Endothelial cell of hepatic sinusoid (primary cell): ENCODE results near the gene ALKBH8.
"Not testable (repeated sequence)": the region's sequence is repeated elsewhere in the genome, so short reads cannot be mapped to it uniquely, and the experiment has no call there.

Experiments used
- in situ Hi-C: cut with HindIII; loops from 2 replicates; pipeline ENCODE4 v1.10.0; 2017; ENCODE audit warnings: low sequenced_read_pairs

Gene ALKBH8

DNA sequence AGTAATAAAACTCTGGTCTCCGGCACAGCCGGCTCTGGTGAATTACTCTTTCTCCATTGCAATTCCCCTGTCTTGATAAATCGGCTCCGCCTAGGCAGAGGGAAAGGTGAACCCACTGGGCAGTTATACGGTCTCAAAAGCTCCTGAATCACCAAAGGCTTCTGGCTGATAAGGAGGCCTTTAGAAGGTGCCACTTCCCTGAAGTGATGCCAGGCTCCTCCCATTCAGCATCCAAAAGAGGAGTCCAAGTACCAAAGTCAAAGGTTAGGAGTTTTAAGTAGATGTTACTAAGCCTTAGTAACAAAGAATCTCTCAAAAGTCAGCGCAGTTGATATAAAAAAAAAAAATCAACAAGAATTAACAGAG, 11.8 kb upstream of the ALKBH8 start:
- in situ Hi-C loops = loop anchor here (5.0 kb wide), 1 partner anchor 105 kb away; no protein-coding TSS in a partner anchor

GRCh38 chr11:107576497-107577345, 11.2 kb upstream of the ALKBH8 start:
- in situ Hi-C loops = loop anchor here (5.0 kb wide), 1 partner anchor 106 kb away; no protein-coding TSS in a partner anchor

DNA sequence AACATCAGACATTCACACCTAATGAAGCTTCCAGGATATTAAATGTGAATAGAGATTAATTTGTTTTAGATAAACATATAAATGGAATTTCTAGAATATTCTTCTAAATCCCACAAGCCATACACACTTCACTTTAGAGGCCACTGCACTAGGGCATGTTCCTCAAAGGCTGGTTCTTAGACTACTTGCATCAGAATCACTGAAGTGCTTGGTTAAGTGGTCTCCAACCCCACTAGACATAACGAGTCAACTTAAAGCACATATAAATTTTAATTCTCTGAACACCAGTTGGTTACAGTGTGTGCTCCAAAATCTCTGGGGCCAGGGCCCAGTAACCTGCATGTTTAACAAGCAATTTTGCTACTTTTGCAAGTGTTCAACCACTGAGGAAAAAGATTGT, 7.9 kb upstream of the ALKBH8 start:
- in situ Hi-C loops = no loop called here

DNA sequence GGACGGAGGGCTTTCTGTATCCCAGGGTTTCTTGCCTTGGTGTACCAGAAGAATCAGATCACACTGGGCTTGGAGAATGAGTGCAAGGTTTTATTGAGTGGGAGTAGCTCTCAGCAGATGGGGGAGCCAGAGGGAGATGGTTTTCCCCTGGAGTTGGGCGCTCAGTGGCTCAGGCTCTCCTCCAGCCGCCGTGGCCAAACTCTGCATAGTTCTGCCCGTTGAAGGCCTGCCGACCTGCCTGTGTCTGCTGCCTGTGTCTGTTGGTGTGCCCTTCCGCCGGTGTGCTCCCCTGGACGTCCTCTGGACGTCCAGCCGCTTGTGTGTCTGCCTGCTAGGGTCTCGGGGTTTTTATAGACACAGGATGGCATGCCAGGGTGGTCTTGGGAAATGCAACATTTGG, 4.5 kb upstream of the ALKBH8 start:
- in situ Hi-C loops = no loop called here

- in situ Hi-C loops = no loop called here
Observed at GRCh38 chr11:107567739-107568335, 2.3 kb upstream of the ALKBH8 start.

- in situ Hi-C loops = no loop called here
Observed at GRCh38 chr11:107566569-107566968, 1.0 kb upstream of the ALKBH8 start.

GRCh38 chr11:107565955-107566501, 493 bp upstream of the ALKBH8 start:
- in situ Hi-C loops = not testable (repeated sequence)

GRCh38 chr11:107564877-107565218, 687 bp downstream of the ALKBH8 start:
- in situ Hi-C loops = no loop called here

GRCh38 chr11:107563702-107564101, 1.8 kb downstream of the ALKBH8 start:
- in situ Hi-C loops = no loop called here

GRCh38 chr11:107562647-107563208, 2.8 kb downstream of the ALKBH8 start:
- in situ Hi-C loops = no loop called here

DNA sequence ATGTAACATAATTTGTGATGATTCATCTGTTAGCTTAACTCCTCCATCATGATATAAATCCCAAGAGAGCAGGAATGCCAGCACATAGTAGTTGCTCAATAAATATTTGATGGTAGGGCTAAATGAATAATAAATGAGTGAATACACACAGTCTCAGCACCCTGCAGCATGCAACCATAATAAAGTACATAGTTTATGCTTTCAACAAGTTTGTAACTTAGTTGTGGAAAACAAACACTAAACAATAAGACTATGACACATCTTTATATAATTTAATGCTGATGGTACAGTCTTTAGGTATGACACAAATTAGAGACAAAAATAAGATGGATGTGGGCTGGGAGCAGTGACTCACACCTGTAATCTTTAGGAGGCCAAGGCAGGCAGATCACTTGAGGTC, 3.8 kb downstream of the ALKBH8 start:
- in situ Hi-C loops = no loop called here

DNA sequence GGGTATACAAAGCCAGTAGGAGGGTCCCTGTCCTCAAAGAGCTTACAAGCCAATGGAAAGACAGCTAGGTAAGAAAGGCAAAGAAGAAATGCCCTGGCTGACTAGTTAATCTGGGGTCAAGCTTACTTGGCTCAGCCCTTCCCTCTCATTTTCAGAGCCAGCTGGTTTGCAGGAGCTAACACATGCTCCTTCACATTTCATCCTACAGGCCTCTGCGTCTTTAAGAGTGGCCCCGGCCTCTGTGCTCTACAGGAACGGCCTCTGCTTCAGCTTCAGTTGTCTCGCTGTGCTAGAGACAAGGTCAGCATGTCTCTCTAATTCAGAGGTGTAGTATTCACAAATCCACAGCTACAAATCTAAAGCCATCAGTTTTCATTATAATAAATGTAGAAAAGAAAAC, 15.2 kb downstream of the ALKBH8 start:
- in situ Hi-C loops = no loop called here

DNA sequence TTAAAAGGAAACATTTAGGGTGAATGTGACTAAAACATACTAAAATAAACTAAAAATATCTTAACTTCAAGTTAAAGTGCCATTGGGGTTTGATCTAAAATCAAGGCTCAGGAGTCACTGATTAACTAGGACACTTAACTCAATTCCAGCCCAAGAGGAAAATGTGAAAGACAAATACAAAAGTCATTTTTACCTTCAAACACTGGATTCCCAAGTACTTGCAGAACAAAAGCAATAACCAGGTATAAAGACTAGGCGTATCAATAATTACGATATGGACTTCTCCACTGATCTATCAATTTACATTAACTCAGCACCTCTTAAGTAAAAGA, 15.6 kb downstream of the ALKBH8 start:
- in situ Hi-C loops = no loop called here

- in situ Hi-C loops = no loop called here
Observed at GRCh38 chr11:107549253-107549953, 16.1 kb downstream of the ALKBH8 start.

GRCh38 chr11:107547961-107548360, 17.6 kb downstream of the ALKBH8 start:
- in situ Hi-C loops = no loop called here

DNA sequence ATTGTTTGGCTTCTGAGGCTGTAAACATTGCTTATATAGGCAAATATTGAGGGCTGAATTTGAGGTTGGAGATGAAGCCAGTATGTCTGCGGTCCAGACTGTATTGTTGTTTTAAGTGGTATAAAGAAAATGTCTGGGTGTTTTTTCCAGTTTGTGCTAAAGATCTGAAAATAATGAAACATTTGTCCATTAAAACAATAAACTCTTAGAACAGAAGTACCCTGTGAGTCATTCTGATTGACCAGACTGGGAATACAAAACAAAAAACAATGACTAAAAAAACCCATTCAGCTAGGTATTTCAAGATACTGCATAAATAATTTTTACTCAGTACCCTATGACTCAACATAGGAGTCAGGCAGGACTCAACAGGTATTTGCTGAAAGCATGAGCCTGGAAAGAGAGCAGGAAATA, 20.4 kb downstream of the ALKBH8 start:
- in situ Hi-C loops = no loop called here

- in situ Hi-C loops = no loop called here
Observed at GRCh38 chr11:107538821-107539220, 26.7 kb downstream of the ALKBH8 start.

GRCh38 chr11:107538239-107538638, 27.3 kb downstream of the ALKBH8 start:
- in situ Hi-C loops = no loop called here

- in situ Hi-C loops = not testable (repeated sequence)
Observed at GRCh38 chr11:107537155-107537554, 28.4 kb downstream of the ALKBH8 start.

GRCh38 chr11:107526197-107526596, 39.3 kb downstream of the ALKBH8 start:
- in situ Hi-C loops = no loop called here

DNA sequence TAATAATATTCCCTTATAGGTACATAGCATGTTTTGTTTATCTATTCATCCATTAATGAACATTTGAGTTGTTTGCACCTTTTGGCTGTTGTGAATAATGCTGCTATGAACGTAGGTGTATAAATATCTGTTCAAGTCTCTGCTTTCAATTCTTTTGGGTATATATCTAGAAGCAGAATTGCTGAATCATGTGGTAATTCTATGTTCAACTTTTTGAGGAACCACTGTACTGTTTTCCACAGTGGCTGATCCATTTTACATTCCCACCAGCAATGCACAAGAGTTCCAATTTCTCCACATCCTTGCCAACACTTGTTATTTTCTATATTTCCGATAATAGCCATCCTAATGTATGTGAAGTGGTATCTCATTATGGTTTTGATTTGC, 56.7 kb downstream of the ALKBH8 start:
- in situ Hi-C loops = no loop called here
